PFSK-1 (cell line): ENCODE data around the gene NSDHL.

Experiments used
- FOXP2 ChIP-seq: optimal IDR thresholded peaks from 2 replicates; pipeline ENCODE3; 2011; ENCODE audit warnings: borderline replicate concordance, control low read depth, inconsistent platforms; ENCODE audit not compliant: insufficient read depth; ENCODE audit errors: extremely low read length, extremely low read depth
- POLR2AphosphoS5 ChIP-seq: IDR thresholded peaks from 2 replicates; pipeline ENCODE4 v1.6.1; 2012; ENCODE audit warnings: low read depth, mild to moderate bottlenecking, control low read depth, low read length, moderate library complexity
- SIN3A ChIP-seq: IDR thresholded peaks from 2 replicates; pipeline ENCODE4 v1.6.1; 2012; ENCODE audit warnings: mild to moderate bottlenecking, low read length, moderate library complexity, borderline replicate concordance; ENCODE audit not compliant: insufficient read depth
- TAF1 ChIP-seq: IDR thresholded peaks from 2 replicates; pipeline ENCODE4 v1.6.1; 2012; ENCODE audit warnings: low read length, control low read depth, borderline replicate concordance; ENCODE audit not compliant: insufficient read depth
- TF ChIP-seq, protein P1 (sequence below), 2 experiments: IDR thresholded peaks; 2 replicates each; pipeline versions ENCODE4 v1.6.1 to v1.8.0; 2011 to 2012; ENCODE audit warnings: low read depth in 2 of 2, low read length in 2 of 2, control low read depth in 1 of 2, inconsistent platforms in 1 of 2, mild to moderate bottlenecking in 1 of 2, moderate library complexity in 1 of 2; ENCODE audit not compliant: insufficient read depth in 1 of 2

Gene NSDHL

DNA sequence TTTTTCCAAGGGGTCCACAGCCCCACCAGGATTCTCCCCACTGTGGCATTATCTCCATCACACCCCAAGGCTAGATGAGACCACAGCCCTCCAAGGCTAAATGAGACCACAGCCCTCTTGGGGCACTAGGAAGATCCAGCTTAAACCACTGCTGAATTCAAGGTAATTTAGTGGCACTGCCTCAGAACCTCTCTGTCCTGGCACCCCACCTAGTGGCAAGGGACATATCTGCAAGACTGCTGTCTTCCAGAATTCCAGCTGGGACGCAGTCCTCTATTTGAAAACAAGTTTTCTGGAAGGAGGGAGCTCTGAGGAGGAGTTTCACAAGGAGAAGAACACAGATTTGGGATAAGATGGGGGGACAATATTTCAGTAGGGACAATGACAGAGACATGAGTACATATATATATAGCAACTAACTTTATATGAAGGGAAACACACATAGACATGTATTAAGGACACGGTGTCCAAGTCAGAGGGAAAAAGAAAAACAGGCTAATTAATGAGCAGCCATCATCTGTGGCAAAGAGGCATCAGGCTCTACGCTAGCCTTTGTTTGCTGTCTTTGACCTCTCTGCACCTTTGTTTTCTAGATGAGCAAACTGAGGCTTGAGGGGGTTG lies 9.6 kb upstream of the NSDHL start:
- no peak for TF ChIP-seq FOXP2
- TF ChIP-seq SIN3A: no peak
- TF ChIP-seq, protein P1, sequence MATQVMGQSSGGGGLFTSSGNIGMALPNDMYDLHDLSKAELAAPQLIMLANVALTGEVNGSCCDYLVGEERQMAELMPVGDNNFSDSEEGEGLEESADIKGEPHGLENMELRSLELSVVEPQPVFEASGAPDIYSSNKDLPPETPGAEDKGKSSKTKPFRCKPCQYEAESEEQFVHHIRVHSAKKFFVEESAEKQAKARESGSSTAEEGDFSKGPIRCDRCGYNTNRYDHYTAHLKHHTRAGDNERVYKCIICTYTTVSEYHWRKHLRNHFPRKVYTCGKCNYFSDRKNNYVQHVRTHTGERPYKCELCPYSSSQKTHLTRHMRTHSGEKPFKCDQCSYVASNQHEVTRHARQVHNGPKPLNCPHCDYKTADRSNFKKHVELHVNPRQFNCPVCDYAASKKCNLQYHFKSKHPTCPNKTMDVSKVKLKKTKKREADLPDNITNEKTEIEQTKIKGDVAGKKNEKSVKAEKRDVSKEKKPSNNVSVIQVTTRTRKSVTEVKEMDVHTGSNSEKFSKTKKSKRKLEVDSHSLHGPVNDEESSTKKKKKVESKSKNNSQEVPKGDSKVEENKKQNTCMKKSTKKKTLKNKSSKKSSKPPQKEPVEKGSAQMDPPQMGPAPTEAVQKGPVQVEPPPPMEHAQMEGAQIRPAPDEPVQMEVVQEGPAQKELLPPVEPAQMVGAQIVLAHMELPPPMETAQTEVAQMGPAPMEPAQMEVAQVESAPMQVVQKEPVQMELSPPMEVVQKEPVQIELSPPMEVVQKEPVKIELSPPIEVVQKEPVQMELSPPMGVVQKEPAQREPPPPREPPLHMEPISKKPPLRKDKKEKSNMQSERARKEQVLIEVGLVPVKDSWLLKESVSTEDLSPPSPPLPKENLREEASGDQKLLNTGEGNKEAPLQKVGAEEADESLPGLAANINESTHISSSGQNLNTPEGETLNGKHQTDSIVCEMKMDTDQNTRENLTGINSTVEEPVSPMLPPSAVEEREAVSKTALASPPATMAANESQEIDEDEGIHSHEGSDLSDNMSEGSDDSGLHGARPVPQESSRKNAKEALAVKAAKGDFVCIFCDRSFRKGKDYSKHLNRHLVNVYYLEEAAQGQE (IDR thresholded peaks at IDR 0.05; ENCODE audit: insufficient read depth in 1 of 2, low read depth in 2 of 2, low read length in 2 of 2): no peak
- no peak for TF ChIP-seq TAF1
- no peak for TF ChIP-seq POLR2AphosphoS5

DNA sequence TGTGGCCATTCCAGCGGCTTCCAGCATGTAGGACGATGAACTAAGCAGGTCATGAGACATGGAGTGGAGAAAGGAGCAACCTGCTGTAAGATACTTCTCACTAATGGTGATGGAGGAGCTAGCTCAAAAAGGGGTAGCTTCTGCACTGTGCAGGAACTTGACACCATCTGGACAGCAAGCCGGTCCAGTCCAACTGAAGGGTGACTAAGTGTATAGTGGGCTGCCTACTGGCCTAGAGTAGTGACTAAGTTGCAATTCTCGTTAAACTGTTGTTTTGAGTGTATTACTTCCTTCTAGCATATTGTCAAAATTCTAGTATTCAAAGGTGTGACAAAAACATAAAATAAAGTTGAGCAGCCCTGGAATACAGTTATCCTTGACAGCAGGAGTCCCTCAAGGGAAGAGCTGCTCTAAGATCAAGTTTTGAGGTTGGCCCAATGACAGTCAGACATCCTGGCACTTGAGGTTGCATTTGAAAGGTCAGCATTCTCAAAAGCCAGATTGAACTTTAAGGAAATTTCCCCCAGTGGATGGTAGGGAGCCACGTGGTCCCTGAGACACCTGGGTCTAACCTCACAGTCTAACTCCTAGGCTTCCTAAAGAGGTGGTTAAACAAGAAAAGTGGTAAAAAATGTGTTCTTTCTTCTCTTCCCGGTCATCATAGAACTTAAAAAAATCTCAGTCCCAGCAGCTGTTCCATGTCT lies 8.3 kb upstream of the NSDHL start:
- TF ChIP-seq, protein P1 (IDR thresholded peaks at IDR 0.05; ENCODE audit: insufficient read depth in 1 of 2, low read depth in 2 of 2, low read length in 2 of 2): no peak
- TF ChIP-seq SIN3A (no peak), POLR2AphosphoS5 (no peak), FOXP2 (no peak), TAF1 (no peak)

DNA sequence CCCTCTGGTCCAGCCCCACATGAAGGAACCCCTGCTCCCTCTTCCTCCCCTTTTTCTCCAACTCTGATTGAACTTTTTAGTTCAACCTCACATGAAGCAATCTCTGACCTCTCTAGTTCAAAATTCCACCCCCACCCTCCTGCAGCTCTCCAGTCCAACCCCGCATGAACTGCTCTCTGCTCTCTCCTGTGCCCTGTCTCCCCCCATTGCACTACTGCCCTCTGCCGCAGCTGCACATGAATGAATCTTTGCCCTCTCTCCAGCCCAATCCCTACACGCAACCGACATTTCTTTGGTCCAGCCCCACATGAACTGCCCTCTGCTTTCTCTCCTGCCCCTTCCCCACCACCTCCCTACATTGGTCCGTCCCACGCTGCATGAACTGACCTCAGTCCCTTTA lies 7.2 kb upstream of the NSDHL start:
- TF ChIP-seq POLR2AphosphoS5 (no peak), SIN3A (no peak), FOXP2 (no peak), TAF1 (no peak)
- TF ChIP-seq, protein P1 (IDR thresholded peaks at IDR 0.05; ENCODE audit: insufficient read depth in 1 of 2, low read depth in 2 of 2, low read length in 2 of 2): no peak

DNA sequence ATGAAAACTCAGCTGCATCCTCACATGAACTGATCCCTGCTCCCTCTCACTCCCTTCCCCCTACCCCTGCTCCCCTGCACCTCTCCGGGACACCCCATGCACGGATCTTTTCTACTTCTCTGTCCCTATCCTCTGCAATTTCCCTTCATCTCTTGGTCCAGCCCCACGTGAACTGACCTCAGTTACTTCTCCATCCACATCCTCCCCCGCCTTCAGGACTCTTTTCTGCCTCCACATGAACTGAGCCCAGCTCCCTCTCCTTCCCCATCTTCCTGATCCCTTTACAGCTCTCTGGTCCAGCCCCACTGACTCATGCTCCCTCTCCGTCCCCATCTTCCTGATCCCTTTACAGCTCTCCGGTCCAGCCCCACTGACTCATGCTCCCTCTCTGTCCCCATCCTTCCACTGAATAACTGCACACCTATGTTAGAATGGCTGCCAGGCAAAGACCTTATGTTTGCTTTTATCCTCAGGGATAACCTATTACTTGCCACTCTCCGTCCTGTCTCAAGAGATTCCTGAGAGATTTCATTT lies 6.0 kb upstream of the NSDHL start:
- TF ChIP-seq POLR2AphosphoS5 (no peak), SIN3A (no peak), FOXP2 (no peak), TAF1 (no peak)
- TF ChIP-seq, protein P1 (IDR thresholded peaks at IDR 0.05; ENCODE audit: insufficient read depth in 1 of 2, low read depth in 2 of 2, low read length in 2 of 2): no peak
